ENCODE measurements around the gene CITED4.

DNA sequence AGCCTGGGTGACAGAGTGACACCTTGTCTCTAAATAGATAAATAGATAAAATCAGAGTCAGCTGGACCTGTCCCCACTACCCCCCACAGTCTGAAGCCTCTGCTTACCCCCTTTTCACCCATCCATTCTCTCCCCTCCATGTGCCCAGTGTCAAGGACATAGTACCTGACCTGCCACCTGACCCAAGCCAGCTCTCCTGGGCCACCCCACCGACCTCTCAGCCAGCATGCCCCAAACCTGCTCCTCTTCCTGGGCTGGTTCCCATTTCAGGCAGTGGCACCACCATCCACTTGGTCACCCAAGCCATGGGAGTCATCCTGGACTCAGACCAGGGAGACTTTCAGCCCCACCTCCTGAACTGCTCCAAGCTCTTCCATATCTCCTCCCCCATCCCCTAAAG is 28.2 kb downstream of the CITED4 start:
- no peak for TF ChIP-seq FOXM1 (IDR thresholded peaks at IDR 0.05; ENCODE audit: borderline replicate concordance)
- TF ChIP-seq SUZ12 (IDR thresholded peaks at IDR 0.05), result no peak
- TF ChIP-seq SP1 (IDR thresholded peaks at IDR 0.05), result no peak
- TF ChIP-seq L3MBTL2 (conservative IDR thresholded peaks at IDR 0.05), result no peak
- no peak for TF ChIP-seq PKNOX1 (IDR thresholded peaks at IDR 0.05)

All from HEK293T (cell line).